AG04450 (cell line): ENCODE data around the gene SLC39A11. TPM values are rescaled to one million over a fixed set of nuclear protein-coding genes. Genes with fewer than 3 reads are reported as not detected.

ENCODE experiments used
- CTCF ChIA-PET: fragments of 300-600, 350-600 bp; formaldehyde crosslinking; extraction: SDS; loops from one replicate; lab custom pipeline; 2022; ENCODE audit warnings: antibody characterized with exemption, inconsistent platforms; lab: Charles Lee
- POLR2A ChIA-PET: fragments of 350-600 bp; formaldehyde crosslinking; extraction: SDS; loops from one replicate; lab custom pipeline; 2021; ENCODE audit warnings: antibody characterized with exemption, inconsistent platforms; lab: Yijun Ruan, JAX
- DNase-seq: peaks from one replicate; pipeline ENCODE4 v3.0.0-alpha.2; 2011; ENCODE audit warnings: low read depth, low spot score
- H3K27ac ChIP-seq: one replicate; pipeline ENCODE4 v1.5.1; 2012; ENCODE audit warnings: low read depth, low read length, control low read depth
- H3K27me3 ChIP-seq: one replicate; pipeline ENCODE4 v1.6.0; 2012; ENCODE audit warnings: low read length; ENCODE audit not compliant: control insufficient read depth, insufficient read depth
- H3K4me3 ChIP-seq: 2 replicates; pipeline ENCODE4 v1.5.1; 2011; ENCODE audit warnings: mild to moderate bottlenecking, low read depth, low read length, control low read depth
- H3K9me3 ChIP-seq: 2 replicates; pipeline ENCODE4 v1.5.1; 2012; ENCODE audit warnings: low read length; ENCODE audit not compliant: control insufficient read depth, insufficient read depth
- CTCF ChIP-seq: IDR thresholded peaks from 2 replicates; pipeline ENCODE4 v1.5.1; 2011; ENCODE audit warnings: low read depth, low read length, control low read depth, inconsistent platforms
- polyA plus RNA-seq: library from polyadenylated mRNA; depleted of rRNA; stranded (reverse); fragments of >200 nt; gene quantifications from 2 replicates; pipeline ENCODE4 v1.2.3, GENCODE V29; 2011

Gene SLC39A11
- polyA plus RNA-seq, 1 experiment, result 18.0 TPM

GRCh38 chr17:72611172-72611571 is 481.3 kb downstream of the SLC39A11 start:
- Histone ChIP-seq H3K27ac (no peak overlapping the region), H3K9me3 (peaks cover 2% of the 10 kb centered on the region; the same call in 1 of the 2 replicates), H3K27me3 (no peaks in the 10 kb centered on the region), H3K4me3 (no peak overlapping the region)
- TF ChIP-seq CTCF, result no peak
- POLR2A ChIA-PET, result interaction anchor here (0.6 to 1.4 kb wide), 2 partner anchors 18 to 69 kb away, joined by 4 to 5 read pairs; no protein-coding TSS in a partner anchor
- CTCF ChIA-PET, result interaction anchor here (1.8 kb wide), 1 partner anchor 54 kb away, joined by 7 read pairs; no protein-coding TSS in a partner anchor
- no peak for DNase-seq

DNA sequence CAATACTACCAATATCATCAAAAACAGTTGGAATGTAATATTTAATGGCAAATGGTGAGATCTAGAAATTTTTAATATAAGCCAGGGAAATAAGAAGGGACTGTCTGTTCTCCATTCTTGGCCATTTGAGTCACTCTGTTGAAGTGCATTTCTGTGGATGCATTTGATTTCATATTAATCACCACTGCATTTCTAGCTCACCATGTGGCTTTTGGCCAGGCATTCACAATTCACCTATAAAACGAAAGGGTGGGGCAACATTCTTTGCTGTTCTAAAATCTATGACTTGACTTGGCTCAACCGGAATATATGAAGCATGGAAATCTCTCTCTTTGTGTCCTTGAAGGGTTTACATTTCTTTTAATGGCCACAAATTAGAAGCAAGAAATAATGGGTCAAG is 483.0 kb downstream of the SLC39A11 start:
- ChIA-PET CTCF (no interaction called here), POLR2A (interaction anchor here (1.4 kb wide), 1 partner anchor 17 kb away, joined by 3 read pairs; no protein-coding TSS in a partner anchor)
- no peak for DNase-seq
- Histone ChIP-seq H3K27ac (no peak overlapping the region), H3K4me3 (no peak overlapping the region), H3K9me3 (peaks cover 2% of the 10 kb centered on the region; the same call in 1 of the 2 replicates), H3K27me3 (no peaks in the 10 kb centered on the region)
- TF ChIP-seq CTCF, result no peak

DNA sequence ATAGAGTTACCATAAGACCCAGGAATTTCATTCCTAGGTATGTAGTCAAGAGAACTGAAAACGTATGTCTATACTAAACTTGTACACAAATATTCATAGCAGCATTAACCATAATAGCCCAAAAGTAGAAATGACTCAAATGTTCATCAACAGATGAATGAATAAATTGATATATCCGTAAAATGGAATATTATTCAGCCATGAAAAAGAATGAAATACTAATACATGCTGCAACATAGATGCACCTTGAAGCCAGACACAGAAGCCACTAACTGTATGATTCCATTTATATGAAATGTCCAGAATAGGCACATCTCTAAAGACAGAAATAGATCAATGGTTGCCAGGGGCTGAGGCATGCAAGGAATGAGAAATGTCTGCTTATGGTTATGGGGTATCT is 484.1 kb downstream of the SLC39A11 start:
- CTCF ChIA-PET, result no interaction called here
- POLR2A ChIA-PET, result no interaction called here
- TF ChIP-seq CTCF, result no peak
- Histone ChIP-seq H3K27ac (no peak overlapping the region), H3K9me3 (peaks cover 2% of the 10 kb centered on the region; the same call in 1 of the 2 replicates), H3K27me3 (no peaks in the 10 kb centered on the region), H3K4me3 (no peak overlapping the region)
- DNase-seq, result no peak

GRCh38 chr17:72606656-72607055 is 485.8 kb downstream of the SLC39A11 start:
- POLR2A ChIA-PET, result no interaction called here
- TF ChIP-seq CTCF, result no peak
- CTCF ChIA-PET, result no interaction called here
- Histone ChIP-seq H3K4me3 (no peak overlapping the region), H3K27me3 (no peaks in the 10 kb centered on the region), H3K9me3 (peaks cover 2% of the 10 kb centered on the region; the same call in 1 of the 2 replicates), H3K27ac (no peak overlapping the region)
- DNase-seq, result no peak

GRCh38 chr17:72605543-72605942 is 486.9 kb downstream of the SLC39A11 start:
- no peak overlapping the region for H3K4me3 ChIP-seq
- no peak for TF ChIP-seq CTCF
- H3K27me3 ChIP-seq, result no peaks in the 10 kb centered on the region
- ChIA-PET CTCF (no interaction called here), POLR2A (no interaction called here)
- no peak for DNase-seq
- H3K27ac ChIP-seq, result no peak overlapping the region
- peaks cover 2% of the 10 kb centered on the region; the same call in 1 of the 2 replicates for H3K9me3 ChIP-seq
